HG02678 (cell line): Measurements from ENCODE around the gene SNRPA.
"Not testable (repeated sequence)": the region's sequence is repeated elsewhere in the genome, so short reads cannot be mapped to it uniquely, and the experiment has no call there.

ENCODE experiments used
- ATAC-seq: cut with Tn5 transposase; IDR thresholded peaks from one replicate; pipeline ENCODE4 v1.9.1; 2021; ENCODE audit warnings: mild to moderate bottlenecking, moderate library complexity; ENCODE audit not compliant: unreplicated experiment

SNRPA gene

DNA sequence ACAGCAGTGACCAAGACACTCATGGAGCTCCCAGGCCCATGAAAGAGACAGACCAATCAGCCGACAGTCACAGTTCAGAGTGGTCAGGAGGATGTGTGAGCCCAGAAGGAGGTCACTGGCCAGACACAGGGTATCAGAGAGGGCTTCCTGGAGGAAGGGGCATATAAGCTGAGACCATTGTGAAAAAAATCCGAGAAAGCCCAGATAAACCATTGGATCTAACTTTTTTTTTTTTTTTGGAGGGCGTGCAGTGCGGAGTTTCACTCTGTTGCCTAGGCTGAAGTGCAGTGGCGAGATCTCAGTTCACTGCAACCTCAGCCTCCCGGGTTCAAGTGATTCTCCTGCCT lies 29.9 kb upstream of the SNRPA start:
- ATAC-seq: no peak

DNA sequence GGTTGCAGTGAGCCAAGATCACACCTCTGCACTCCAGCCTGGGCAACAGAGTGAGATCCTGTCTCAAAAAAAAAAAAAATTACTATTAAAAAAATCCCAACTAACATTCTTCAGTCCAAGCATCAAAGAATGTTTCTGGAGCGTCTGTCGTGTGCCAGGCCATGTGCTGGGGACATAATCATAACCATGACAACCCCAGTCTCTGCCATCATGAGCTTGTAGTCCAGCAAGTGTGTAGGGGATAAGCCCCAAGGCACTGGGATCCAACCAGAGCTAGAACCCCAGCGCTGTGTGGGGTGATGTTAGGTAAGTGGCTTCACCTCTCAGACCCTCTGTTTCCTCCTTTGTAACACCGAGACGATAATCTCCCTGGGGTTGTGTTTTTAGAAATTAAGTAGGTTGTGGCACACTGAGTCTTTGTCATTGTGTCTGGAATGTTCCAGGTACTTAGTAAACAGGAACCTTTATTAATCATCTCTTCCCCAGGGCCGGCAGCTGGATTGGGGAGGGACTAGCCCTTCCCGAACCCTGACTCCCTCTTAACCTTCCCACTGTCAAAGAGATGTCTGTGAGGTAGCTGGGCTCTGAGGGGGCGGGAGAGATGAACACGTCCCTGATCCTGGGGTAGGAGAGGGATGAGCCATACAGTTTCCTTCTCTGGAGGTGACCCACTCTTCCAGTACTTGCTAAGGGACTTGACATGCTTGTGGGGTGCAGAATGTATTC lies 28.9 kb upstream of the SNRPA start:
- no peak for ATAC-seq

DNA sequence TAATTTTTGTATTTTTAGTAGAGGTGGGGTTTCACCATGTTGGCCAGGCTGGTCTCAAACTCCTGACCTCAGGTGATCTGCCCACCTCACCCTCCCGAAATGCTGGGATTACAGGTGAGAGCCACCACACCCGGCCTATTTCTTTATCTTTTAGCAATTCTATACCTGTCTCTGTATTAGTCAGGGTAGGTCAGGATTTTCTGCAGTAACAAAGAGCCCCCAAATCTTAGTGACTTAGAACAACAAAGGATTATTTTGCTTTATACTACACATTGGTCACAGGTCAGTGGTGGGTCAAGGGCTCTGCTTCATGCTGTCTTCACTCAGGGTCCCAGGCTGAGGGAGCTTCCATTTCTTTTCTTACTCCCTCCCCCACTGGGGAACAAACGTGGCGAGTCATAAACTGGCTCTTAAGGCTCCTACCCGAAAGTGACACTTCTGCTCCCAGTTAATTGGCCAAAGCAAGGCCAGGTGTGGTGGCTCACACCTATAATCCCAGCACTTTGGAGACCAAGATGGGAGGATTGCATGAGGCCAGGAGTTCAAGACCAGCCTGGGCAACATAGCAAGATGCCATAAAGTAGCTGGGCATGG lies 27.2 kb upstream of the SNRPA start:
- no peak for ATAC-seq

DNA sequence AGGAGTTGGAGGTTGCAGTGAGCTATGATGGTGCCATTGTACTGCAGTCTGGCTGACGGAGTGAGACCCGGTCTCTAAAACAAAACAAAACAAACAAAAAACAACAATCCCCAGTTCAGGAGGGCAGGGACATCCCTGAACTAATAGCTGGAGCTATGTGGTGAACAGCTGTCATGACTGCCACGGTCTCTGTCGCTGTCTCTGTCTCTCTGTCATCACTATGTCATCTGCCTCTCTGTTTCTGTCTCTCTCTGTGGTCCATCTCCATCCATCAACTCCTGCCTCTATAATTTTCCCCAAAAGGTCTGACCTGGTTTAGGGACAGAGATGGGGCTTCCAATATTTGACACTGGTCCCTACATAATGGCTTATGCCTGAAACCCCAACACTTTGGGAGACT lies 26.7 kb upstream of the SNRPA start:
- ATAC-seq: no peak

DNA sequence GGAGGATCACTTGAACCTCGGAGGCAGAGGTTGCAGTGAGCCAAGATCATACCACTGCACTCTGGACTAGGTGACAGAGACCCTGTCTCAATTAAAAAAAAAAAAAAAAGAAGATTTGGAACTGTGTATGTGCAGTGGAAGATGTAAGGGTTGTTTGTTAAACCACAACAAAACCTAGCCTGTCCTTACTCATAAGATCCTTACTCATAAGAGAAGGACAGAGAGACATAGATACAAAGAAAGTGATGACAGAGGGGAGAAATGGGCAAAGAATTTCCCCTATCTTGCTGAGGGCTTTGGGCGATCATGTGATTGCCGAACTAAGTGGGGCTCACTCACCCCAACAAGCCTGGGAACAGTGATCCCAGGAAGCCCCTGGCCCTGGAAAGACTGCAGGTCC lies 26.1 kb upstream of the SNRPA start:
- ATAC-seq: no peak

DNA sequence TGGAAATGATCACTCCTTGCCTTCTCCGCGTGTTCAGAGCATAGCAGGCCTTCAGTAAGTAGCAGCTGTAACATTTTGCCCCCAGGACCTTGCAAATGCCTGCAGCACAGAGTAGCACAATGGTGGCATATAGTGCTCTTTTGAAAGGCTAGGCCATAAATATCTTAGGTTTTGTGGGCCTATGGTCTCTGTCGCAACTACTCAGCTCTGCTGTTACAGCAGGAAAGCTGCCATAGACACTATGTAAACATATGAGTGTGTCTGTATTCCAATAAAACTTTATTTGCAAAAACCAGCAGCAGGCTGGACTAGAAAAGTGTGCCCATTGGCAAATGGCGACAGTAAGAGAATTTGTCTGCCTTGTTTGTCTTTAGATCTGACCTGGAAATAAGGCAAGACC lies 24.7 kb upstream of the SNRPA start:
- ATAC-seq: no peak

DNA sequence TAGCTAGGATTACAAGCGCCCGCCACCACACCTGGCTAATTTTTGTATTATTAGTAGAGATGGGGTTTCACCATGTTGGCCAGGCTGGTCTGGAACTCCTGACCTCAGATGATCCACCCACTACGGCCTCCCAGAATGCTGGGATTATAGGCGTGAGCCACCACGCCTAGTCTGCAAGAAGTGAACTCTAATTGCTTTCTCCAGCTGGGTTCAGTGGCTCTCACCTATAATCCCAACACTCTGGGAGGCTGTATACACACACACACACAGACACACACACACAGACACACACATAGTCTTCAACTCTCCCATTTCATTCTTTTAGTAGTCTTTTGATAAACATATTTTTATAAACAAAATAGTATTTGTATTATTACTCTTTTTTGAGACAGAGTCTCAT lies 20.9 kb upstream of the SNRPA start:
- not testable (repeated sequence) for ATAC-seq

DNA sequence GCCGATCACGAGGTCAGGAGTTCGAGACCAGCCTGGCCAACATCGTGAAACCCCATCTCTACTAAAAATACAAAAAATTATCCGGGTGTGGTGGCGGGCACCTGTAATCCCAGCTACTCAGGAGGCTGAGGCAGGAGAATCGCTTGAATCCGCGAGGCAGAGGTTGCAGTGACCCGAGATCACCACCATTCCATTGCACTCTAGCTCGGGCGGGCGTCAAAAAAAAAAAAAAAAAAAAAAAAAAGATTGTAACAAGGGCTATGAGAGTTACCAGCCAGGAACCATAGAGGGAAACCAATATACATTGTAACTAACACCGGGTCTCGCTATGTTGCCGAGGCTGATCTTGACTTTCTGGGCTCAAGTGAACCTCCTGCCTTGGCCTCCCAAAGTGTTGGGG lies 18.7 kb upstream of the SNRPA start:
- ATAC-seq: not testable (repeated sequence)

DNA sequence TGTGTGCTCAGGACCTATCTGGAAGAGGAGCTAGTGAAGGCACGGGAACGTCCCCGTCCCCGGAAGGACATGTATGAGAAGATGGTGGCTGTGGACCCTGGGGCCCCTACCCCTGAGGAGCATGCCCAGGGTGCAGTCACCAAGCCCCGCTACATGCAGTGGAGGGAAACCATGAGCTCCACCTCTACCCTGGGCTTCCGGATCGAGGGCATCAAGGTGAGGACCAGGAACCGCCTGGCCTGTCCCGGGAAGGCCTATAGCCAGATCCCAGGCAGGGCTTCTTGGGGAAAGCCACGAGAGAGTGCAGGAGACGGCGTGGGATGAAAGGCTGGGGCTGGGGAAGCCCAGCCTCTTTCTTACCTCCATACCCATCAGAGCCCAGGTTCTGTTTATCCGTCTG lies 17.9 kb upstream of the SNRPA start:
- no peak for ATAC-seq

DNA sequence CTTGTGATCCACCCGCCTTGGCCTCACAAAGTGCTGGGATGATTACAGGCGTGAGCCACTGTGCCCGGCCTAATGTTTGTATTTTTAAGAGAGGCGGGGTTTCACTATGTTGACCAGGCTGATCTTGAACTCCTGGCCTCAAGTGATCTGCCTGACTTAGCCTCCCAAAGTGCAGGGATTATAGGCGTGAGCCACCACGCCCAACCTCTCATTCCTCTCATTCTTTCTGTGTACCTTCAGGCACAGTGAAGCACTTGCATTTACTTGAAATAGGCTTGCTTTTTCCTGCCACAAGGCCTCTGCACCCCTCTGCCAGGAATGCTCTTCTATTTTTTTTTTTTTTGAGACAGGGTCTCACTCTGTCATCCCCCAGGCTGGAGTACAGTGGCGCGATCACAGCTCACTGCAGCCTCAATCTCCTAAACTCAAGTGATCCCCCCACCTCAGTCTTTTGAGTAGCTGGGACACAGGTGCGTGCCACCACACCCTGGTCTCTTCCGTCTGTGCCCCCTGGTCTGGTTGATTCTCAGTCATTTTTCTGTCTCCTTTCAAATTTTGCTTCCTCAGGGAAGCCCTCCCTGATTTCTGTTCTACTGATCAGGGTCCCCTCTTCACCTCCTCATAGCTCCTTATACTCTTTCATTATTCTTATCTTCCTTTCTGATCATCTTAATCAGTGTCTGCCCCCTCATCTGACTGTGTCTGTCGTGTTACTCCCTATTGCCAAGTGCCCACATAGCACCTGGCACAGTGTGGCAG lies 15.8 kb upstream of the SNRPA start:
- ATAC-seq: no peak

DNA sequence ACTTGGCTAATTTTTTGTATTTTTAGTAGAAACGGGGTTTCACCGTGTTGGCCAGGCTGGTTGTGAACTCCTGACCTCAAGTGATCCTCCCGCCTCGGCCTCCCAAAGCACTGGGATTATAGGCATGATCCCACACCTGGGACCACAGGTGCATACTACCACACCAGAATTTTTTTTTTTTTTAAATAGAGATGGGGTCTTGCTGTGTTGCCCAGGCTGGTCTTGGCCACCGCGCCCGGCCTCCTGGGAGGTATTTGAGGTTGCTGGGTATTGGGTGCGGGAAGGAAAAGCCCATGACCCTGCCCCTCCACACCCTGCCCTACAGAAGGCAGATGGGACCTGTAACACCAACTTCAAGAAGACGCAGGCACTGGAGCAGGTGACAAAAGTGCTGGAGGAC lies 14.3 kb upstream of the SNRPA start:
- ATAC-seq: no peak

DNA sequence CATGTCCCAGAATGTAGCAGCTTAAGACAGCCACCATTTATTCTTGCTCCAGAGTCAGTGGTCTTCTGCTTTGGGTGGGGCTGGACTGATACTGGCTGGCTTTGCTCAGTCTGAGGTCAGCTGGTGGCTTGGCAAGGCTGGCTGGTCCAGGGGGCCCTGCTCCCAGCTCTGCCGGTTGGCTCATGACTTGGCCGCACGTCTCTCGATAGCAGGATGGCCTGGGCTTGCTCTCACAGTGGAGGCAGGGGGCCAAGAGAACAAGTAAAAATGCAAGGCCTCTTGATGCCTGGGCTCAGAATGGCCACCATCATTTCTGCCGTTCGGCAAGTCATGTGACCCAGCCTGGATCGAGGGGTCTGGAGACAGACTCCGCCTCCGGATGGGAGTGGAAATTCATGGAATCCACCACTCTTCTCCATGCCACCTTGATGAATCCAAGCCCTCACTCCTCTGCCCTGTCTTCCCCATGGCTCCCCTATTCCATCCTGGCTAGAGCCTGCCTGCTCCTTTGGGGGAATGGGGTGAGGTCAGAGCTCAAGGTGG lies 13.8 kb upstream of the SNRPA start:
- ATAC-seq: no peak

DNA sequence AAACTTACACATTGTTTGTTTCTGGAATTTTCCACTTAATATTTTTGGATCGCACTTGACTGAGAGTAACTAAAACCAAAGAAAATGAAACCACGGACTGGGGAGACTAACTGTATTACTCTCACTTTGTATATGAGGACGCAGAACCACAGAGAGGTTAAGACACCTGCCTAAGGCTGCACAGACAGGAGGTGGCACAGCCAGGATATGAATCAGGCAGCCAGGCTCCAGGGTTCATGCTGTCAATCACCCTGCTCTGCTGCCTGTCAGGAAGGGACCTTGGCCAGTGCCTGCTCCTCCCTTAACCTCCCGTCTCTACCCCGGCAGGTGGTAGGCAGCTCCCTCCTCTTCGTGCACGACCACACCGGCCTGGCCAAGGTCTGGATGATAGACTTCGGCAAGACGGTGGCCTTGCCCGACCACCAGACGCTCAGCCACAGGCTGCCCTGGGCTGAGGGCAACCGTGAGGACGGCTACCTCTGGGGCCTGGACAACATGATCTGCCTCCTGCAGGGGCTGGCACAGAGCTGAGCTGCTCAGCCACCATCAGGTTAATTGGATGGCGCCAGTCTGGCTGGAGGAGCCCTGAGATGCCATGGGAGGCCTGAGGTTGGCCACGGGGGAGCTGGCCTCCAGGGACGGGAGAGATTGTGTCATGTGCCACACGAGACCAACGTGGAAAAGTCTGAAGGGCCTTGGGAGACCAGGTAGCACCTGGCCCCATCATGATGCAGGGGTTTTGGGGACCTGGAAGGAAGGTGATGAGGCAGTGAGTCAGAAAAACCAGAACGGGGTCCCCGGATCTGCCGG lies 11.8 kb upstream of the SNRPA start:
- ATAC-seq: no peak

DNA sequence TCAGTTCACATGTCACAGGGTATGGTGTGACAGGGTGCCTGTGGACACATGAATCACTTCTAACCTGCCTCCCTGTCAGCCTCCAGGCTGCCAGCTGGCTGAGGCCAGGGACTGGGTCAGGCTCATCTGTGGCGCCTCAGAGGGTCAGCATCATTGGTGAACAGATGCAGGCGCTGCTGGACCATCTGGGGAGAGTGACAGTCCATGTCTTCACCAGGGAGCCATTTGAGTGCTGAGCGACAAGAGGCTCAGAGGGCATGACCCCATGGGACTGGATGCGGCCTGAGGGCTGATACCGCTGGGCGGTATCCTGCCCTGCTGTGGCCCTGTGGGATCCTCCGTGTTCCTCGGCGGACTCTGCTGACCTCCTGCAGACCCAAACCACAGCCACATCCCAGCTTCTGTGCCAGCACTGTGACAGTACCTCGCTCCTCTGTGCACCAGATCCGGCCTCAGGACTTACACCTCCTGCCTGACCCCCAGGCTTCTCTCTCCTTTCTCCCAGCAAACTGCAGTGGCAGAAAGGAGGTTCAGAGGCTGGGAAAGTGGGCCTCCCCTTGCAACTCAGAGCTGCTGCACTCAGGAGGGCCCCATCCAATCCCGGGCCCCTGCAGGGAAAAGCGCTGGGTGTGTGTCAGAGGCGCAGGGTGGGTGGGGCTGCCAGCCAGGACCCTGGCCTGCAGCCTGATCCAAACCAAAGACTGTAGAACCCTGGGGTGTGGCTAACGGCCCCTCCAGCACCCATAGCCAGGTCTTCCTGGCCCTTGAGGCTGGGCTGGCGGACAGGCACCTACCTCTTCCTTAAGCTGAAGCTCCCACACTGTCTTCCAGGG lies 10.9 kb upstream of the SNRPA start:
- ATAC-seq: no peak

DNA sequence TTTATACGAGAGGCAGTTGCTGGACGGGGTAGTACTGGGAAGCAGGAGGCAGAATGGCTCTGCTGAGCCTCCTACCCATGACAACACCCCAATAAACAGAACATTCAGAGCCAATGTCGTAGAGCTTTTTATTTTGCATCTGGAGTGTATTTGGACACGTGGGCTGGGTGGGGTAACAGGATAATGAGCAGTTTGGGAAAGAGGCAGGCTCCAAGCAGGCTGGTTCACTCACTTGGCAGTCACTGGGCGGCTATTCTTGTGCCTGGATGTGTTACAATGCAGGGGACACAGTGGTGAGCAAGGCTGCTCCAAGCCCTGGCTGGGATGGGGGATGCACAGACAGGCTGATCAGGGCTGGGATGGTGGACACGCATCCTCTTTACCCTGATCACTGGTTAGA lies 10.3 kb upstream of the SNRPA start:
- ATAC-seq: no peak

DNA sequence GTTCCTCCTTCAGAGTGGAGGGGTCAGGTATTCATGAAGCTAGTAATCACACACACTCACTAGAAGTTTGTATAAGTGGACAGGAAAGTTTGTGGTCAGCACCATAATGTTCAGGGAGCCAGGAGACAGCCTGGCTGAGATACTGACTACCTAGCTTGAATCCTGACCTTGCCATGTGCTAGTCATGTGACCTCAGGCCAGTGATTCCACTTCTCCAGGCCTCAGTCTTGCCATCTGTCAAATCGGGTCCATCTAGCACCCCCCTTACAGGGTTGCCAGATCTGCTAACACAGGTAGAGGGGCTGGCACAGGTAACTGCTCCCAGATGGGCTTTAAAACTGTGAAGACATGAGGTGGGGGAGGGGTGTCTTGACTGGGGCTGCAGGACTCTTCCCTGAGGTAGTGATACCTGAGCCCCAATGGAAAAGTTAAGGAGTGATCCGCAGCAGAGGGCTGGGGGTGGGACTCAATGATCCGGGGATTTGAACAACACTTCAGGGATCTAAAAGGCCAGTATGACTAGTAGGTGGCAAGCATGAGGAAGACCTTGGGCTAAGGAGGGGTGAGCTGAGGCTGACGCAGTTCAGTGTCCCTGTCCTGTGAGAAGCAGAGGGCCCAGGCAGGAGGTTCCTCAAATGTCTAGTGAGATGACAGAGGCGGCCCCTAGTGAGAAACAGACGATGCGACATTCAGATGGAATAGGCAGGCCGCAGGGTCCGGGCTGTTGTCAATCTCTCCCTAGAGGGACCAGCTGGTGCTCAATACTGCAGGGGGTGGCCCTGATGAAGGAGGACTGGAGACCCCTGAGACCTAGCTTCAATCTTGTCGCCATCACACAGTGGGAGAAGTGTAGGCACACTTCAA lies 9.2 kb upstream of the SNRPA start:
- no peak for ATAC-seq

DNA sequence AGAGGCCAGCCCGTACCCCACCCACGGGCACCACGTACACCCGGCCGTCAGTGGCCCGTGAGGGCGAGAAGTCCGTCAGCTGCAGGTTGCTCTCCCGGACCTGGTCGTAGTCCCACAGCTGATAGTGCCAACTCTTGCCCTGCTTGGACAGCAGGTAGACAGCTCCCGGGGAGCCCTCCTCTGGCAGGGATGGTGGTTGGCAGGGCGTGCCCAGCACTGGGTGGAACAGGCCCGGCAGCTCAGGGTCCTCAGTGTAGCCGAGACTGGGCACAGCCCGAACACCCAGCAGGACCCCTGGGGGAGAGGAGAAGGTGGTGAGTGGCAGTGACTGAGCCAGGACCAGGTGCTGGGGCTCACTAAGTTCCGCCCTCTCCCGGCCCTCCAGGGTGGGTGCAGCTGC lies 8.5 kb upstream of the SNRPA start:
- no peak for ATAC-seq

DNA sequence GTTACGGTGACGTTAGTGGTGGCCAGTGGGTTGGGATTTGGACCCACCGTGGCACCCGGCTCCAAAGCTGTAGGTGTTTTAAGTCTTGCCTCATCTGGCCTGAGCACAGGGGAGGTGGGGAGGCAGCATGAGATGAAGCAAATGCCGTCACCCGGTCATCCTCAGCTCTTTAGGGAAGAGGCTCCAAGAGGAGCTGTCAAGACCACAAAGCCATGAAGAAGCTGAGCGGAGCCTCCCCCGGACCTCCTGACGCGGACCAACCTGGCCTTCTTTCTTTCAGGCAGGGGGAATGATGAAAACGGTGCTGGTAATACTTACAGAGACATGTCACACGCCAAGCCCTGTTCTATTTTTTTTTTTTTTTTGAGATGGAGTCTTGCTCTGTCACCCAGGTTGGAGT lies 8.1 kb upstream of the SNRPA start:
- ATAC-seq: no peak

DNA sequence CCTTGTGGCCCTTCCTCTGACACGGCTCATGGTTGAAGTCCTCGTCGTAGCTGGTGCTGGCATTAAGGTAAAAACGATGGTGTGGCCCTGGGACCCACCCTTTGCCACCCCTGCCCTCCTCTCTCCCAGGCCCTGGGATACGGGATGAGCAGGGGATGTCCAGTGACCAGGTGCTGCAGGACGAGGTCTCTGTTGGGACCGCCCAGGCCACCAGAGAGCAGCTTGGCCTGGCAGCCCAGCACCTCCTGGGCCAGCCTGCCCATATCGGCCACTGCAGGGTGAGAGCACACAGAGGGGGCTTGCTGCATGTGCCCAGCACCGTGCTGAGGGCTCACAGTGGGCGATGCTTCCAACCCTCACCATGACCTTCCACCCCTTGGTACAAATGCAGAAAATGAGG lies 7.1 kb upstream of the SNRPA start:
- ATAC-seq: no peak
